ENCODE data around the gene HHIPL1. TPM values are rescaled to one million over a fixed set of nuclear protein-coding genes. Genes with fewer than 3 reads are reported as not detected.

The HHIPL1 gene
- total RNA-seq, 1 donor from 2014 or later: 1.1 TPM

DNA sequence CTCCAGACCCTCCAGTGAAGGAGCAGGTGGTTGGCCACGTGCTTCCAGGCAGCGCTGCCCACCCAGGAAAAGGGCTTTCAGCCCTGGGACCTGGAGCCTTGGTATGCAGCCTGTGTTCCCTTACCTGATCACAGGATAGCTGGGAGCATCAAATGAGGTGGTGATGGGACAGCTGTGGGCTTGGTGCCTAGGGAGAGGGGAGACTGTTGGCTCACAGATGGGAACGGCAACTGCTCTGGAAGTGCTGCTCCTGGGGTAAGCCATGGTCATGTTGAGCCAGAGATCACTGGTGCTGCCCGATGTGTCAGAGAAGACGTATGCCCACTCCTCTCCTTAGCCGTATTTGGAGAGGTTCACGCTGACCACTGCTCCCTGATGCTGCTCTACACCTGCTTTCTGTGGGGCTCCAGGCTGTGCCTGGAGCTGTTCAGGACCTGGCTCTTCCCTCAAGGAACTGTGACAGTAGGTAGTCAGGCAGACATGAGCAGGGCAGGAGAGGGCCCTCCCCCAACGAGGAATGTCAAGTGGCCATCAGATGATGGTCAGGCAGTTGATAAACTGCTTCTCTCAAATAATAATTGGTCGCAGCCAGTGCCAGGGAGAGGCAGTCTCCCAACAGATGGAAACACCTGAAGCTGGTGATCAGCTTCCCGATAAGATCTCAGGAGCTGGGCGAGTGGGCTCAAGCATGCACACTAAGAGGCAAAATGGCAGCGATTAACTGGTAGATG is 36.3 kb downstream of the HHIPL1 start:
- Histone ChIP-seq H3K27me3 (ENCODE audit: control insufficient read depth, insufficient read depth, low read length) (peaks cover 15% of the 10 kb centered on the region), H3K36me3 (ENCODE audit: control insufficient read depth, insufficient read depth, low read length) (no peaks in the 10 kb centered on the region), H3K4me3 (ENCODE audit: low read depth, low read length) (no peak overlapping the region)
- no peak for DNase-seq (ENCODE audit: low read depth)
- TF ChIP-seq, protein P1, sequence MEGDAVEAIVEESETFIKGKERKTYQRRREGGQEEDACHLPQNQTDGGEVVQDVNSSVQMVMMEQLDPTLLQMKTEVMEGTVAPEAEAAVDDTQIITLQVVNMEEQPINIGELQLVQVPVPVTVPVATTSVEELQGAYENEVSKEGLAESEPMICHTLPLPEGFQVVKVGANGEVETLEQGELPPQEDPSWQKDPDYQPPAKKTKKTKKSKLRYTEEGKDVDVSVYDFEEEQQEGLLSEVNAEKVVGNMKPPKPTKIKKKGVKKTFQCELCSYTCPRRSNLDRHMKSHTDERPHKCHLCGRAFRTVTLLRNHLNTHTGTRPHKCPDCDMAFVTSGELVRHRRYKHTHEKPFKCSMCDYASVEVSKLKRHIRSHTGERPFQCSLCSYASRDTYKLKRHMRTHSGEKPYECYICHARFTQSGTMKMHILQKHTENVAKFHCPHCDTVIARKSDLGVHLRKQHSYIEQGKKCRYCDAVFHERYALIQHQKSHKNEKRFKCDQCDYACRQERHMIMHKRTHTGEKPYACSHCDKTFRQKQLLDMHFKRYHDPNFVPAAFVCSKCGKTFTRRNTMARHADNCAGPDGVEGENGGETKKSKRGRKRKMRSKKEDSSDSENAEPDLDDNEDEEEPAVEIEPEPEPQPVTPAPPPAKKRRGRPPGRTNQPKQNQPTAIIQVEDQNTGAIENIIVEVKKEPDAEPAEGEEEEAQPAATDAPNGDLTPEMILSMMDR (IDR thresholded peaks at IDR 0.05; ENCODE audit: insufficient read depth, low read length, poor library complexity, severe bottlenecking): no peak

DNA sequence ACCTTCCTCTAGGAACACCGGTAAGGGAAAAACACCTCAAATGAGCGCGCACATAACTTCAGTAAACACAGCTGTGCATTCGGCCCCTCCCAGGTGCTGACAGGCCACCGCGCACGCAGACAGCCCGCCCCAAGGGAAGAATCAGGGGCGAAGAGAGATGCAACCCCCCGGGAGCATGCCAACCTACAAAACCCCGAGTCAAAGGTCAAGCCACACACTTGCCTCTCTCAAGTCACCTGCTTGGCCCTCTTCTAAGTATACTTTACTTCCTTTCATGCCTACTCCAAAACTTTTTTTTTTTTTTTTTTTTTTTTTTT is 36.9 kb downstream of the HHIPL1 start:
- no peak overlapping the region for H3K4me3 ChIP-seq (ENCODE audit: low read depth, low read length)
- TF ChIP-seq, protein P1 (IDR thresholded peaks at IDR 0.05; ENCODE audit: insufficient read depth, low read length, poor library complexity, severe bottlenecking): no peak
- no peaks in the 10 kb centered on the region for H3K36me3 ChIP-seq (ENCODE audit: control insufficient read depth, insufficient read depth, low read length)
- peaks cover 13% of the 10 kb centered on the region for H3K27me3 ChIP-seq (ENCODE audit: control insufficient read depth, insufficient read depth, low read length)
- DNase-seq (ENCODE audit: low read depth): no peak

DNA sequence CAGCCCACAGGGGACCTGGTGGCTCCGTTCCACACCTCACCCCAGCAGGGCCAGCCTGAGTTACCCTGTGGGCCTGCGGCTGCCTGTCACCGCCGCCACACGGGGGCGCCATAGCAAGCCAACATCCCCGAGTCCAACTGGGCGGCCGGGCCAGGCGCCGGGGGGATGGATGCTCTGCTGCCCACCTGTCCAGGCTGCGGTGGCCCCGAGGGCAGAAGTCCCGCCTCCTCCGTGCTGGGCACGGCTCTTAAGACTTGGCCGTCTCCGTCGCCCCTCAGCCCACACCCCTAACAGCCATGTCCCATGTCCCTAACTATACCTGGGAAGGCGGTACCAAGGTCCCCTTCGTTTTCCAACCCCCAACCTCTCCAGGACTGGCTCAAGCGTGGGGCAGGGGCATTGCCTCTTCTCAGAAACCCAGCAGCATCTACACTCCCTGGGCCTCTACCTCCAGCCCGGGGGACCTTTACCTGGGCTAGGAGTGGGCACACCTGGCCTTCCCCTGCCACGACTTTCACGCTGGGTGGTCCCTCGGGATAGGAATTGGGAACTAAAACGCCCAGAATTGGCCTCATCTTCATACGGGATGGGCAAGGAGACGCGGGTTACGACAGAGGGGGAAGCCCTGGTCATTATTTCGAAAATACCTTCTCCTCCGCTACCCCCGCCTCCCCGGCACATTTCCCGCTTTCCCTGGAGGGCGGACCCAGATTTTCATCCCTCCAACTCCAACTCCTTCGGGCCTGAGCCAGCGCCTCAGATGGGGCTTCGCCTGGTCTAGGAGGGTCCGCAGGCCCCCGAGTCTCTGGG is 38.1 kb downstream of the HHIPL1 start:
- peaks cover 19% of the 10 kb centered on the region for H3K27me3 ChIP-seq (ENCODE audit: control insufficient read depth, insufficient read depth, low read length)
- TF ChIP-seq, protein P1 (IDR thresholded peaks at IDR 0.05; ENCODE audit: insufficient read depth, low read length, poor library complexity, severe bottlenecking): peak; percentile 92
- H3K4me3 ChIP-seq (ENCODE audit: low read depth, low read length): peak overlapping the region; percentile 55
- H3K36me3 ChIP-seq (ENCODE audit: control insufficient read depth, insufficient read depth, low read length): no peaks in the 10 kb centered on the region
- DNase-seq (ENCODE audit: low read depth): peak; percentile 7

DNA sequence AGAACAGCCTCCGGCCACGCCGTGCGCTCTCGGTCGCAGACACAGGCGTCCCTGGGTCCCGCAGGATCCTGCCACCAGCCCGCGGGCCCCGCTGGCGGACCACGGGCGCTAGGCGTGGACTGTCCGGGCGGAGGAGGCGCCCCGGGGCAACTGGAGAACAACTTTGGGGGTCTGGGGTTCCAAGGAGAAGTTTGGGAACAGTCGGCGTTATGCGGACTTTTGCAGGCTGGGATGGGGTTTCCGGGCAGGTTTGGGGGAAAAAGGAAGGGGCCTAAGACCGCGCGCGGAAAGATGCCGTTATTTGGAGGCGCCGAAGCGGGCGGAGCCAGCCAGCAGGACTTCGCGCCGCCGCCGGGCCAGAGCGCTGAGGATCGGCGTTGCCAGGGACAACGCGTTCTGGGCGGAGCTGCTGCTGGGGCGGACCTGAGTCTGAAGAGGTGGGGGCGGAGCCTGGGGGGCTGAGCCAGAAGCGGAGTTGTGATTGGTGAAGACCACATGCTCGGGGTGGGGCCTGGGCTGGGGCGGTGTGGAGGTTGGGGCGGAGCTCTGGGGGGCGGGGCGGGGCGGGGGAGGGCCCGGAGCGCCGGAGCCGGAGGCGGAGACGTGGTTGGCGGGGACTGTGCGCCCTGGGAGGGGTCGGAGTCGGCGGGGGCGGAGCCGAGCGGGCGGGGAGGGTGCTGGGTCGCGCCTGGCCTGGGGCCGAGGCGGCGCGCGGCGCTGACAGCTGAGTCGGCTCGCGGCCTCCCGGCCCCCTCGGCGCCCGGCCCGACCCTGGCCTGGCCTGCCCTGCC is 38.9 kb downstream of the HHIPL1 start, which contains the start of gene CYP46A1:
CYP46A1 (plus strand) TSS at position 680 of the 791 bp plus-strand sequence. CDS start 120 bp downstream, outside the sequence.
- H3K27me3 ChIP-seq (ENCODE audit: control insufficient read depth, insufficient read depth, low read length): peaks cover 24% of the 10 kb centered on the region
- peak; percentile 94 for DNase-seq (ENCODE audit: low read depth)
- TF ChIP-seq, protein P1 (IDR thresholded peaks at IDR 0.05; ENCODE audit: insufficient read depth, low read length, poor library complexity, severe bottlenecking): no peak

DNA sequence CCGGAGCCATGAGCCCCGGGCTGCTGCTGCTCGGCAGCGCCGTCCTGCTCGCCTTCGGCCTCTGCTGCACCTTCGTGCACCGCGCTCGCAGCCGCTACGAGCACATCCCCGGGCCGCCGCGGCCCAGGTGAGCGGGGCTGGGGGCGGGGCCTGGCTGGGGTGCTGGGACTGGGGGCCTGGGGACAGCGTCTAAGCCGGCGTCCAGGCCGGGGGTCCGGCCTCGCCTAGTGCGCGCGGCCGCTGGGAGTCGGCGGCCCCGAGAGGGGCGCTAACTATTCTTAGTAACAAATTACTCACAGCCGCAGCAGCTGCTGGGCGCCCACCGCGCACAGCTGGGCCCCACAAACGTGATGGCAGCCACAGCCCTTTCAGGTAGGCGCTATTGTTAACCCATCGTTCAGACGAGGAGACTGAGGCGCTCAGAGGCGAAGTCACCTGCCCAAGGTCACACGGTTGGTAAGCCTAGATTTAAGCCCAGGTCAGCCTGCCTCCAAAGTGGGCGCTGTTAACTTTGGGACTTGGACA is 39.5 kb downstream of the HHIPL1 start:
- no peaks in the 10 kb centered on the region for H3K36me3 ChIP-seq (ENCODE audit: control insufficient read depth, insufficient read depth, low read length)
- H3K4me3 ChIP-seq (ENCODE audit: low read depth, low read length): peak overlapping the region; percentile 50
- H3K27me3 ChIP-seq (ENCODE audit: control insufficient read depth, insufficient read depth, low read length): peaks cover 28% of the 10 kb centered on the region
- TF ChIP-seq, protein P1 (IDR thresholded peaks at IDR 0.05; ENCODE audit: insufficient read depth, low read length, poor library complexity, severe bottlenecking): no peak
- DNase-seq (ENCODE audit: low read depth): no peak

More for the DNA sequence above, 38.9 kb downstream of the HHIPL1 start, which contains the start of gene CYP46A1:
- H3K36me3 ChIP-seq (ENCODE audit: control insufficient read depth, insufficient read depth, low read length): no peaks in the 10 kb centered on the region
- H3K4me3 ChIP-seq (ENCODE audit: low read depth, low read length): peak within 1 kb of the TSS; percentile 55

Measured in kidney epithelial cell (primary cell).